HepG2 (cell line): ENCODE results near the gene MPIG6B. TPM values are rescaled to one million over a fixed set of nuclear protein-coding genes. Genes with fewer than 3 reads are reported as not detected.

Experiments
- DRAP1 ChIP-seq: IDR thresholded peaks from 2 replicates; pipeline ENCODE4 v1.6.1; 2016; ENCODE audit warnings: missing genetic modification reagents, missing compliant biosample characterization
- ETS1 ChIP-seq: sonication (generic); formaldehyde crosslinking; IDR thresholded peaks from 2 replicates; pipeline ENCODE4 v1.4.0; 2020; ENCODE audit warnings: missing genetic modification reagents
- MAFK ChIP-seq, 2 experiments: IDR thresholded peaks in 1 of 2; conservative IDR thresholded peaks in 1 of 2; 2 replicates each; pipeline ENCODE4 v1.6.1; 2011; ENCODE audit warnings: improper control_type of control experiment in 2 of 2, low read length in 2 of 2
- NCOA2 ChIP-seq: sonication (generic); formaldehyde crosslinking; IDR thresholded peaks from 2 replicates; pipeline ENCODE4 v1.8.0; 2022; ENCODE audit warnings: inconsistent platforms
- NR2F2 ChIP-seq: IDR thresholded peaks from 2 replicates; pipeline ENCODE4 v1.6.1; 2012; ENCODE audit warnings: low read depth, inconsistent platforms, borderline replicate concordance
- SRSF4 ChIP-seq: fragments of 200-400 bp; formaldehyde crosslinking; IDR thresholded peaks from one replicate; pipeline ENCODE4 v1.6.1; 2018; ENCODE audit warnings: mild to moderate bottlenecking, low read depth, low read length, moderate library complexity; ENCODE audit not compliant: poor library complexity, severe bottlenecking
- STAT5B ChIP-seq: sonication (generic); formaldehyde crosslinking; IDR thresholded peaks from 2 replicates; pipeline ENCODE4 v1.4.0; 2020; ENCODE audit warnings: missing genetic modification reagents
- SUZ12 ChIP-seq: fragments of 150-350 bp; IDR thresholded peaks from 2 replicates; pipeline ENCODE4 v1.6.1; 2014; ENCODE audit warnings: low read depth, low read length
- TAF1 ChIP-seq: sonication (generic); formaldehyde crosslinking; IDR thresholded peaks from 2 replicates; pipeline ENCODE4 v1.4.0; 2020; ENCODE audit warnings: missing genetic modification reagents
- TFDP2 ChIP-seq: sonication (generic); formaldehyde crosslinking; IDR thresholded peaks from 2 replicates; pipeline ENCODE4 v1.4.0; 2020; ENCODE audit warnings: missing genetic modification reagents
- ZFP91 ChIP-seq: sonication (generic); formaldehyde crosslinking; IDR thresholded peaks from 2 replicates; pipeline ENCODE4 v1.9.0; 2022; ENCODE audit warnings: missing genetic modification reagents, mild to moderate bottlenecking, borderline replicate concordance
- ZNF430 ChIP-seq: sonication (generic); formaldehyde crosslinking; IDR thresholded peaks from 2 replicates; pipeline ENCODE4 v1.9.0; 2021; ENCODE audit warnings: mild to moderate bottlenecking, missing genetic modification reagents
- ZNF556 ChIP-seq: sonication (generic); formaldehyde crosslinking; IDR thresholded peaks from 2 replicates; pipeline ENCODE4 v1.4.0; 2020; ENCODE audit warnings: mild to moderate bottlenecking, missing genetic modification reagents, borderline replicate concordance
- ZNF609 ChIP-seq: sonication (generic); formaldehyde crosslinking; IDR thresholded peaks from 2 replicates; pipeline ENCODE4 v1.4.0; 2020; ENCODE audit warnings: mild to moderate bottlenecking, missing genetic modification reagents, borderline replicate concordance
- ZNF615 ChIP-seq: sonication (generic); formaldehyde crosslinking; IDR thresholded peaks from 2 replicates; pipeline ENCODE4 v1.5.0; 2020; ENCODE audit warnings: mild to moderate bottlenecking, missing genetic modification reagents, borderline replicate concordance
- ZNF629 ChIP-seq: sonication (generic); formaldehyde crosslinking; conservative IDR thresholded peaks from 2 replicates; pipeline ENCODE4 v1.5.0; 2020; ENCODE audit warnings: missing genetic modification reagents
- ZNF644 ChIP-seq: IDR thresholded peaks from 2 replicates; pipeline ENCODE4 v1.6.1; 2016; ENCODE audit warnings: low read depth
- ZSCAN5A ChIP-seq: sonication (generic); formaldehyde crosslinking; IDR thresholded peaks from 2 replicates; pipeline ENCODE4 v1.8.0; 2022; ENCODE audit warnings: mild to moderate bottlenecking, missing genetic modification reagents, borderline replicate concordance
- polyA plus RNA-seq, 8 experiments: library from polyadenylated mRNA; depleted of rRNA in 3 of 8; stranded (reverse) in 7 of 8; unstranded in 1 of 8; fragments of >200 nt; fragmentation: Illumina TruSeq in 4 of 8; extraction: Trizol in 4 of 8; gene quantifications; 2 replicates each; pipeline versions ENCODE4 v1.2.1 to v1.2.3, GENCODE V29; 2011 to 2016; ENCODE audit warnings: low read depth in 4 of 8, missing spikeins in 1 of 8, mixed read lengths in 1 of 8; ENCODE audit not compliant: insufficient read depth in 1 of 8
- total RNA-seq, 5 experiments: library from RNA; depleted of rRNA; stranded (reverse); fragments of >200 nt; fragmentation: Illumina TruSeq; extraction: Trizol; gene quantifications; 2 replicates each; pipeline ENCODE4 v1.2.3, GENCODE V29; 2016; ENCODE audit warnings: low read depth in 1 of 5

MPIG6B gene
- total and polyA plus RNA-seq, 2 of the 13 experiments (the other 11 are each of a cell fraction or from before 2014, with no cell fraction given): not detected

GRCh38 chr6:31729515-31729978 lies 6.4 kb downstream of the MPIG6B start (continued):
- TF ChIP-seq STAT5B (CRISPR knock-in tag): no peak
- no peak for TF ChIP-seq MAFK (conservative IDR thresholded peaks at IDR 0.05 in 1 of 2, IDR thresholded peaks at IDR 0.05 in 1 of 2; ENCODE audit: low read length in 2 of 2)
- no peak for TF ChIP-seq SRSF4
- TF ChIP-seq SUZ12: no peak
- TF ChIP-seq ZFP91 (CRISPR knock-in tag): peak; percentile 87
- peak; percentile 40; the same call in 1 of the 2 replicates for TF ChIP-seq NCOA2 (CRISPR knock-in tag)
- no peak for TF ChIP-seq ZNF644
- TF ChIP-seq NR2F2: no peak
- peak; percentile 83; the same call in 1 of the 2 replicates for TF ChIP-seq ZNF556 (CRISPR knock-in tag)
- TF ChIP-seq TAF1 (CRISPR knock-in tag): peak; percentile 33
- no peak for TF ChIP-seq ETS1 (CRISPR knock-in tag)
- peak; percentile 88 for TF ChIP-seq ZNF615 (CRISPR knock-in tag)
- TF ChIP-seq TFDP2 (CRISPR knock-in tag): peak; percentile 54; the same call in 1 of the 2 replicates
- peak; percentile 18; the same call in 1 of the 2 replicates for TF ChIP-seq ZNF629 (CRISPR knock-in tag)
- TF ChIP-seq ZNF430 (CRISPR knock-in tag): peak; percentile 77
- peak; percentile 54; the same call in 1 of the 2 replicates for TF ChIP-seq DRAP1 (CRISPR knock-in tag)
- no peak for TF ChIP-seq ZSCAN5A
- TF ChIP-seq ZNF609 (CRISPR knock-in tag): peak; percentile 74; the same call in 1 of the 2 replicates
